ENCODE results near the gene OLIG2.
A peak's percentile ranks its signal among the peaks of the same experiment; 100 is the strongest.

The OLIG2 gene

GRCh38 chr21:33069243-33069642 is 43.5 kb downstream of the OLIG2 start:
- no peak for DNase-seq

- DNase-seq, result no peak
These were observed 43.9 kb downstream of the OLIG2 start for GRCh38 chr21:33069645-33069993.

GRCh38 chr21:33069994-33070743 is 44.4 kb downstream of the OLIG2 start, which contains the start of gene OLIG1:
TSS of gene OLIG1 (plus strand) at chr21:33070141. CDS start at chr21:33070247, 106 bp downstream.
- peak; percentile 37 to 69 for DNase-seq

GRCh38 chr21:33070744-33070997 is 44.9 kb downstream of the OLIG2 start:
- no peak for DNase-seq

- peak; percentile 20 to 39 for DNase-seq
These were observed 45.4 kb downstream of the OLIG2 start for GRCh38 chr21:33070998-33071769.

GRCh38 chr21:33071770-33072306 is 46.1 kb downstream of the OLIG2 start:
- no peak for DNase-seq

- DNase-seq, result no peak
These were observed 47.9 kb downstream of the OLIG2 start for GRCh38 chr21:33073636-33074035.

- DNase-seq, result no peak
These were observed 49.4 kb downstream of the OLIG2 start for GRCh38 chr21:33075128-33075527.

GRCh38 chr21:33075596-33076195 is 50.0 kb downstream of the OLIG2 start:
- no peak for DNase-seq

- DNase-seq, result no peak
These were observed 51.0 kb downstream of the OLIG2 start for GRCh38 chr21:33076600-33077329.

Measured in stimulated activated CD4-positive, alpha-beta T cell treated with anti-CD3 and anti-CD28 coated beads, Interleukin-2, amount 100 ng/mL, for 24 hours (primary cell).